DND-41 (cell line): ENCODE results near the gene GPR75.

Source experiments
- ATAC-seq: fragments of 200-7000 bp; cut with Tn5 transposase; 3 replicates; pipeline ENCODE4 v1.9.1; 2021; ENCODE audit warnings: low read depth; ENCODE audit not compliant: insufficient read depth
- DNase-seq: peaks from one replicate; pipeline ENCODE4 v3.0.0-alpha.2; 2020
- H2AFZ ChIP-seq: 2 replicates; pipeline ENCODE4 v1.6.0; 2012; ENCODE audit warnings: low read depth, low read length
- H3K27ac ChIP-seq: 2 replicates; pipeline ENCODE4 v1.5.1; 2012; ENCODE audit warnings: low read length, inconsistent platforms
- H3K27me3 ChIP-seq: fragments of 200-600 bp; sonication (generic); 2 replicates; pipeline ENCODE4 v1.6.0; 2012; ENCODE audit warnings: low read length, mild to moderate bottlenecking, inconsistent platforms; ENCODE audit not compliant: insufficient read depth, poor library complexity
- H3K36me3 ChIP-seq: 2 replicates; pipeline ENCODE4 v1.5.1; 2012; ENCODE audit warnings: low read length, inconsistent platforms; ENCODE audit not compliant: insufficient read depth
- H3K4me1 ChIP-seq: 2 replicates; pipeline ENCODE4 v1.5.1; 2012; ENCODE audit warnings: mild to moderate bottlenecking, low read length; ENCODE audit not compliant: insufficient read depth
- H3K4me2 ChIP-seq: 2 replicates; pipeline ENCODE4 v1.6.0; 2012; ENCODE audit warnings: mild to moderate bottlenecking, moderate library complexity, low read length, inconsistent platforms; ENCODE audit not compliant: insufficient read depth
- H3K4me3 ChIP-seq, 2 experiments: fragments of 200-600 bp in 1 of 2; shearing (Covaris generic) in 1 of 2; 2 replicates each; pipeline ENCODE4 v1.5.1; 2012 to 2016; ENCODE audit warnings: inconsistent platforms in 2 of 2, low read length in 2 of 2, mild to moderate bottlenecking in 2 of 2, low read depth in 1 of 2, moderate library complexity in 1 of 2
- H3K79me2 ChIP-seq: 2 replicates; pipeline ENCODE4 v1.6.0; 2012; ENCODE audit warnings: low read length, inconsistent platforms; ENCODE audit not compliant: insufficient read depth
- H3K9ac ChIP-seq: 2 replicates; pipeline ENCODE4 v1.6.0; 2012; ENCODE audit warnings: low read depth, mild to moderate bottlenecking, inconsistent platforms, low read length, moderate library complexity
- H3K9me3 ChIP-seq: 2 replicates; pipeline ENCODE4 v1.5.1; 2012; ENCODE audit warnings: low read length, moderate library complexity, mild to moderate bottlenecking, inconsistent platforms; ENCODE audit not compliant: insufficient read depth, severe bottlenecking
- H4K20me1 ChIP-seq: 2 replicates; pipeline ENCODE4 v1.6.0; 2012; ENCODE audit warnings: low read length; ENCODE audit not compliant: insufficient read depth
- EZH2 ChIP-seq: IDR thresholded peaks from 3 replicates; pipeline ENCODE4 v1.6.1; 2012; ENCODE audit warnings: borderline replicate concordance, low read depth, mild to moderate bottlenecking, moderate library complexity, low read length, inconsistent platforms; ENCODE audit not compliant: severe bottlenecking
- TF ChIP-seq, protein P1 (sequence below): IDR thresholded peaks from 2 replicates; pipeline ENCODE4 v1.5.1; 2012; ENCODE audit warnings: borderline replicate concordance, low read length, moderate library complexity, mild to moderate bottlenecking; ENCODE audit not compliant: poor library complexity, severe bottlenecking; ENCODE audit errors: extremely low read depth

GPR75 gene

DNA sequence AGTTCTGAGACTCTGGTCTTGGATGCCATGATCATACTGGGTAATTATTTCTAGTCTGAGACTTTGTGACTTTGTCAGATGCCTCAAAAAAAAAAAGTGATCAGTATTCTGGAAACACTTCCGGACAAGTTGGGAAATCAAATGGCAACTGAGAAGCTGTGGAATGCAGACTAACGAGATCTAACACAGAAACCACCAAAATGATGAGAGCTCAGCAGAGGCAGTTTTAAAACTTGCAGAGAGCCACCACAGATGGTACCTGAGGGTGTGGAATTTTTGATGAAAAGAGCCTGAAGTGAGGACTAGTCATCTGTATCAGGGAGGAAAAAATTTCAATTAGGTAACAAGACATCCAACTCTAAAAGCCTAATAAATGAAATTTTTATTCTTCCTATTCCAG is 5.5 kb upstream of the GPR75 start:
- Histone ChIP-seq H3K79me2 (no peaks in the 10 kb centered on the region), H4K20me1 (no peaks in the 10 kb centered on the region), H3K4me3 (no peak overlapping the region), H2AFZ (no peak overlapping the region), H3K27me3 (no peaks in the 10 kb centered on the region), H3K9ac (no peak overlapping the region), H3K36me3 (peaks cover 69% of the 10 kb centered on the region), H3K4me2 (no peak overlapping the region), H3K9me3 (no peaks in the 10 kb centered on the region), H3K4me1 (no peaks in the 10 kb centered on the region), H3K27ac (no peak overlapping the region)
- TF ChIP-seq EZH2: no peak
- TF ChIP-seq, protein P1, sequence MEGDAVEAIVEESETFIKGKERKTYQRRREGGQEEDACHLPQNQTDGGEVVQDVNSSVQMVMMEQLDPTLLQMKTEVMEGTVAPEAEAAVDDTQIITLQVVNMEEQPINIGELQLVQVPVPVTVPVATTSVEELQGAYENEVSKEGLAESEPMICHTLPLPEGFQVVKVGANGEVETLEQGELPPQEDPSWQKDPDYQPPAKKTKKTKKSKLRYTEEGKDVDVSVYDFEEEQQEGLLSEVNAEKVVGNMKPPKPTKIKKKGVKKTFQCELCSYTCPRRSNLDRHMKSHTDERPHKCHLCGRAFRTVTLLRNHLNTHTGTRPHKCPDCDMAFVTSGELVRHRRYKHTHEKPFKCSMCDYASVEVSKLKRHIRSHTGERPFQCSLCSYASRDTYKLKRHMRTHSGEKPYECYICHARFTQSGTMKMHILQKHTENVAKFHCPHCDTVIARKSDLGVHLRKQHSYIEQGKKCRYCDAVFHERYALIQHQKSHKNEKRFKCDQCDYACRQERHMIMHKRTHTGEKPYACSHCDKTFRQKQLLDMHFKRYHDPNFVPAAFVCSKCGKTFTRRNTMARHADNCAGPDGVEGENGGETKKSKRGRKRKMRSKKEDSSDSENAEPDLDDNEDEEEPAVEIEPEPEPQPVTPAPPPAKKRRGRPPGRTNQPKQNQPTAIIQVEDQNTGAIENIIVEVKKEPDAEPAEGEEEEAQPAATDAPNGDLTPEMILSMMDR: no peak
- ATAC-seq: no peak
- DNase-seq: no peak

DNA sequence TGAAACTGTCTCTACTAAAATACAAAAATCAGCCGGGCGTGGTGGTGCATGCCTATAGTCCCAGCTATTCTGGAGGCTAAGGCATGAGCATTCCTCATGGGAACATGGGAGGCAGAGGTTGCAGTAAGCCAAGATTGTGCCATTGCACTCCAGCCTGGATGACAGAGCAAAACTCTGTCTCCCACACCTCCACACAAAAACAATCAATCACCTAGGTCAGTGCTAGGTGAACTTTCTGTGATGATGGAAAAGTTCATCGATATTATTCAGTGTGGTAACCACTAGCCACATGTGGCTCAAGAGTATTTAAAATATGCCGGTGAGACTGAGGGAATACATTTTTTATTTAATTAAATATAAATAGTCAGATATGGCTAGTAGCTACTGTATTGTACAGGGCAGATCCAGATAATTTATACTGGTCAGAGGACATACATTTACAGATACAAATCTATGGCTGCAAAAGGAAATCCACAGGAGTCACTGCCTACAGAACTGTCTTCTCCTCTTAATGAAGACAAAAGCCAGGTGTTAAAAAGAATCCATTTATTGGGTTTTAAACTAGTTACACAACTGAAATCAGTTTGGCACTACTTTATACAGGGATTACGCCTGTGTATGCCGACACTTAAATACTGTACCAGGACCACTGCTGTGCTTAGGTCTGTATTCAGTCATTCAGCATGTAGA is 3.9 kb upstream of the GPR75 start:
- no peak overlapping the region for H2AFZ ChIP-seq
- H3K36me3 ChIP-seq: peaks cover 57% of the 10 kb centered on the region
- H3K4me3 ChIP-seq: no peak overlapping the region

DNA sequence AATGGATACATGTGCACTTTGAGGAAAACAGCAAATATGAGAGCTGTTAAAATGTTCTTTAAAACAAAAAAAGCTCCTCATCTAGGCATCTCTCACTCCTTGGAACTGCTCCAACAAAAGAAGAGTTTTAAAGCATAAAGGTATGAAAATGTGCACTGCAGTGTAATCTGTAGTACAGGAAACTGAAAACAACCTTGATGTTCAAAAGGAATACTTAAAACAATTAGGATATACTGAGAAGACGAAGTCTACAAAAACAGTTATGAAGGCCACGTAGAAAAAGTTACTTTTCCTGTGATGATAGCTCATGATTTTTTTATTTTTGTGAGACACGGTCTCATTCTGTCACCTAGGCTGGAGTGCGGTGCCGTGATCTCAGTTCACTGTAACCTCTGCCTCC is 2.1 kb upstream of the GPR75 start:
- H3K9me3 ChIP-seq: no peaks in the 10 kb centered on the region
- peaks cover 41% of the 10 kb centered on the region for H3K36me3 ChIP-seq
- no peak overlapping the region for H3K27ac ChIP-seq
- H3K9ac ChIP-seq: no peak overlapping the region
- DNase-seq (no peak), ATAC-seq (no peak)
- H3K4me1 ChIP-seq: no peaks in the 10 kb centered on the region
- no peaks in the 10 kb centered on the region for H3K27me3 ChIP-seq
- no peak overlapping the region for H3K4me2 ChIP-seq
- H3K4me3 ChIP-seq: no peak overlapping the region
- no peak for TF ChIP-seq EZH2
- TF ChIP-seq, protein P1: no peak
- H3K79me2 ChIP-seq: no peaks in the 10 kb centered on the region
- no peak overlapping the region for H2AFZ ChIP-seq
- H4K20me1 ChIP-seq: no peaks in the 10 kb centered on the region

More for the DNA sequence above, 3.9 kb upstream of the GPR75 start:
- TF ChIP-seq, protein P1: no peak
- TF ChIP-seq EZH2: no peak
- Histone ChIP-seq H3K27ac (no peak overlapping the region), H3K4me1 (no peaks in the 10 kb centered on the region), H3K27me3 (no peaks in the 10 kb centered on the region), H3K9ac (no peak overlapping the region), H3K4me2 (no peak overlapping the region), H4K20me1 (no peaks in the 10 kb centered on the region), H3K79me2 (no peaks in the 10 kb centered on the region), H3K9me3 (no peaks in the 10 kb centered on the region)
- no peak for DNase-seq
- no peak for ATAC-seq
